HG02798 (cell line): ENCODE results near the gene RDM1.
"Not testable (repeated sequence)": the region's sequence is repeated elsewhere in the genome, so short reads cannot be mapped to it uniquely, and the experiment has no call there.

Experiments used
- ATAC-seq: cut with Tn5 transposase; IDR thresholded peaks from one replicate; pipeline ENCODE4 v1.9.1; 2021; ENCODE audit warnings: mild to moderate bottlenecking; ENCODE audit not compliant: unreplicated experiment, poor library complexity

The RDM1 gene

GRCh38 chr17:35930211-35931065, at the start of gene RDM1:
TSS of gene RDM1 (minus strand) at chr17:35930773. CDS start at chr17:35930727, 46 bp downstream.
- peak; percentile 72 for ATAC-seq

GRCh38 chr17:35978346-35978745, 47.8 kb upstream of the RDM1 start:
- no peak for ATAC-seq

GRCh38 chr17:35977509-35977908, 46.9 kb upstream of the RDM1 start:
- no peak for ATAC-seq

GRCh38 chr17:35973333-35974260, 43.0 kb upstream of the RDM1 start:
- ATAC-seq = no peak

GRCh38 chr17:35972945-35973332, 42.4 kb upstream of the RDM1 start:
- no peak for ATAC-seq

GRCh38 chr17:35972535-35972934, 42.0 kb upstream of the RDM1 start:
- ATAC-seq = no peak

GRCh38 chr17:35972066-35972465, 41.5 kb upstream of the RDM1 start:
- no peak for ATAC-seq

- no peak for ATAC-seq
Measured at GRCh38 chr17:35969558-35970380, 39.2 kb upstream of the RDM1 start.

- ATAC-seq = no peak
Measured at GRCh38 chr17:35968520-35969054, 38.0 kb upstream of the RDM1 start.

- no peak for ATAC-seq
Measured at GRCh38 chr17:35965272-35965671, 34.7 kb upstream of the RDM1 start.

- no peak for ATAC-seq
Measured at GRCh38 chr17:35963663-35964062, 33.1 kb upstream of the RDM1 start.

- no peak for ATAC-seq
Measured at GRCh38 chr17:35953720-35954119, 23.1 kb upstream of the RDM1 start.

GRCh38 chr17:35949401-35949800, 18.8 kb upstream of the RDM1 start:
- ATAC-seq = no peak

GRCh38 chr17:35948092-35948491, 17.5 kb upstream of the RDM1 start:
- ATAC-seq = no peak

GRCh38 chr17:35947156-35947585, 16.6 kb upstream of the RDM1 start:
- ATAC-seq = peak; percentile 39

GRCh38 chr17:35944151-35944550, 13.6 kb upstream of the RDM1 start:
- no peak for ATAC-seq

GRCh38 chr17:35943537-35943936, 13.0 kb upstream of the RDM1 start, which contains the start of gene LYZL6:
TSS of gene LYZL6 (minus strand) at chr17:35943713. CDS start at chr17:35939356, 4,357 bp downstream.
- ATAC-seq = no peak

- no peak for ATAC-seq
Measured at GRCh38 chr17:35942588-35943186, 12.1 kb upstream of the RDM1 start.

- ATAC-seq = not testable (repeated sequence)
Measured at GRCh38 chr17:35938492-35938891, 7.9 kb upstream of the RDM1 start.
